Keratinocyte (primary cell): ENCODE measurements around the gene PRSS8. TPM values are rescaled to one million over a fixed set of nuclear protein-coding genes. Genes with fewer than 3 reads are reported as not detected.
"Not testable (repeated sequence)": the region's sequence is repeated elsewhere in the genome, so short reads cannot be mapped to it uniquely, and the experiment has no call there.

ENCODE experiments used
- DNase-seq: peaks from one replicate; pipeline ENCODE4 v3.0.0-alpha.2; 2011; ENCODE audit warnings: low read depth, missing footprints, low spot score
- FAIRE-seq: peaks from 2 replicates; lab custom pipeline; 2011; peaks lifted over from hg19 to GRCh38; lab: Jason Lieb, UNC
- H2AFZ ChIP-seq: 2 replicates; pipeline ENCODE4 v1.6.0; 2012; ENCODE audit warnings: low read length, control low read depth, inconsistent platforms; ENCODE audit not compliant: control insufficient read depth
- H3K27ac ChIP-seq: 2 replicates; pipeline ENCODE4 v1.5.1; 2011; ENCODE audit warnings: low read length; ENCODE audit not compliant: control insufficient read depth, insufficient read depth
- H3K27me3 ChIP-seq: 3 replicates; pipeline ENCODE4 v1.6.0; 2011; ENCODE audit warnings: low read length; ENCODE audit not compliant: control insufficient read depth, insufficient read depth; ENCODE audit errors: extremely low read depth
- H3K36me3 ChIP-seq, 2 experiments: 2 replicates in 1 of 2; 3 replicates in 1 of 2; pipeline ENCODE4 v1.5.1; 2011; ENCODE audit warnings: low read length in 2 of 2, mild to moderate bottlenecking in 1 of 2; ENCODE audit not compliant: control insufficient read depth in 2 of 2, insufficient read depth in 2 of 2; ENCODE audit errors: extremely low read depth in 1 of 2
- H3K4me1 ChIP-seq: 3 replicates; pipeline ENCODE4 v1.5.1; 2011; ENCODE audit warnings: low read length; ENCODE audit not compliant: control insufficient read depth, insufficient read depth; ENCODE audit errors: extremely low read depth
- H3K4me2 ChIP-seq: 3 replicates; pipeline ENCODE4 v1.6.0; 2011; ENCODE audit warnings: low read depth, low read length; ENCODE audit not compliant: control insufficient read depth, insufficient read depth; ENCODE audit errors: extremely low read depth
- H3K4me3 ChIP-seq, 3 experiments: fragments of 200-600 bp in 1 of 3; sonication (generic) in 1 of 3; 2 replicates in 2 of 3; 3 replicates in 1 of 3; pipeline ENCODE4 v1.5.1; 2011 to 2016; ENCODE audit warnings: low read length in 3 of 3, mild to moderate bottlenecking in 3 of 3, control low read depth in 2 of 3, inconsistent platforms in 1 of 3, low read depth in 1 of 3, mixed read lengths in 1 of 3, mixed run types in 1 of 3, moderate library complexity in 1 of 3; ENCODE audit not compliant: control insufficient read depth in 2 of 3, insufficient read depth in 2 of 3; ENCODE audit errors: extremely low read depth in 1 of 3
- H3K79me2 ChIP-seq: 2 replicates; pipeline ENCODE4 v1.6.0; 2012; ENCODE audit warnings: low read length; ENCODE audit not compliant: control insufficient read depth, insufficient read depth
- H3K9ac ChIP-seq: 3 replicates; pipeline ENCODE4 v1.6.0; 2011; ENCODE audit warnings: low read length; ENCODE audit not compliant: control insufficient read depth, insufficient read depth; ENCODE audit errors: extremely low read depth
- H3K9me1 ChIP-seq: 3 replicates; pipeline ENCODE4 v1.6.0; 2011; ENCODE audit warnings: low read length; ENCODE audit not compliant: control insufficient read depth, insufficient read depth; ENCODE audit errors: extremely low read depth
- H3K9me3 ChIP-seq: 2 replicates; pipeline ENCODE4 v1.5.1; 2012; ENCODE audit warnings: low read depth, low read length; ENCODE audit not compliant: control insufficient read depth
- H4K20me1 ChIP-seq: 3 replicates; pipeline ENCODE4 v1.6.0; 2011; ENCODE audit warnings: low read length; ENCODE audit not compliant: control insufficient read depth, insufficient read depth; ENCODE audit errors: extremely low read depth
- CTCF ChIP-seq, 3 experiments: IDR thresholded peaks in 1 of 3; conservative IDR thresholded peaks in 1 of 3; optimal IDR thresholded peaks in 1 of 3; 2 replicates in 2 of 3; 3 replicates in 1 of 3; pipeline versions ENCODE3 to v1.5.1; 2011; ENCODE audit warnings: low read length in 3 of 3, mild to moderate bottlenecking in 3 of 3, moderate library complexity in 2 of 3, control low read depth in 1 of 3, inconsistent platforms in 1 of 3; ENCODE audit not compliant: insufficient read depth in 2 of 3; ENCODE audit errors: extremely low read depth in 1 of 3
- EZH2 ChIP-seq: IDR thresholded peaks from one replicate; pipeline ENCODE4 v1.6.1; 2012; ENCODE audit warnings: inconsistent platforms, mild to moderate bottlenecking, low read length, moderate library complexity
- dilution Hi-C: fragments of 300-500 bp; cut with MboI; formaldehyde crosslinking; loops from one replicate; pipeline ENCODE4 v1.7.0; 2020; ENCODE audit warnings: low sequenced_read_pairs; ENCODE audit not compliant: extremely low pct_ligation_motif_present
- polyA plus RNA-seq, 5 experiments: library from polyadenylated mRNA; depleted of rRNA in 3 of 5; stranded (reverse) in 3 of 5; stranded (forward) in 1 of 5; unstranded in 1 of 5; fragments of >200 nt; gene quantifications; 1 replicate in 1 of 5; 2 replicates in 3 of 5; 3 replicates in 1 of 5; pipeline versions ENCODE4 v1.2.1 to v1.2.3, GENCODE V29; 2011 to 2012; ENCODE audit warnings: missing spikeins in 2 of 5, low read depth in 1 of 5, low replicate concordance in 1 of 5

Gene PRSS8
- polyA plus RNA-seq, 1 donor (not counting 4 experiments of a cell fraction or from before 2014, with no cell fraction given): 31.2 TPM

DNA sequence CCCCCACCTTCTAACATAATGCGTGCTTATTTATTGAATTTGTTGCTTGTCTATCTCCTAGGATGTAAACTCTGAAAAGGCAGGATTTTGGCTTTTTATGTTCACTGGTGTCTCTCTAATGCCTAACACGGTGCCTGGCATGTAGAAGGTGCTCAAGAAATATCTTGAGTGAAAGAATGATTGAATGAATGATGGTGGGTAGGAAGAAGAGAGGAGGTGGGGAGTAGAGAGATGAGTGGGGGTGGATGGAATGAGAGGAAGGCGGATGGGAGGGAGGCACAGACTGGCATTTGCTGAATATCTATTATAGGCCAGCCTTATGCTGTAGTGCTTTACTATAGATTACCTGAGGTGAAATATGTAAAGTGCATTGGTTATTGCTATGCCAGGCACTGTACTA lies 12.0 kb upstream of the PRSS8 start:
- dilution Hi-C loops: no loop called here
- no peak for TF ChIP-seq CTCF (optimal IDR thresholded peaks at IDR 0.05 in 1 of 3, IDR thresholded peaks at IDR 0.05 in 1 of 3, conservative IDR thresholded peaks at IDR 0.05 in 1 of 3; ENCODE audit: extremely low read depth in 1 of 3, insufficient read depth in 2 of 3, low read length in 3 of 3)
- no peak for TF ChIP-seq EZH2
- Histone ChIP-seq H2AFZ (no peak overlapping the region), H4K20me1 (no peaks in the 10 kb centered on the region), H3K4me2 (peak overlapping the region; percentile 61), H3K9ac (no peak overlapping the region), H3K9me1 (no peaks in the 10 kb centered on the region), H3K27ac (no peak overlapping the region), H3K9me3 (no peaks in the 10 kb centered on the region), H3K36me3 (no peaks in the 10 kb centered on the region), H3K79me2 (no peaks in the 10 kb centered on the region), H3K4me1 (peaks cover 7% of the 10 kb centered on the region), H3K4me3 (no peak overlapping the region), H3K27me3 (no peaks in the 10 kb centered on the region)
- DNase-seq (no peak), FAIRE-seq (no peak)

DNA sequence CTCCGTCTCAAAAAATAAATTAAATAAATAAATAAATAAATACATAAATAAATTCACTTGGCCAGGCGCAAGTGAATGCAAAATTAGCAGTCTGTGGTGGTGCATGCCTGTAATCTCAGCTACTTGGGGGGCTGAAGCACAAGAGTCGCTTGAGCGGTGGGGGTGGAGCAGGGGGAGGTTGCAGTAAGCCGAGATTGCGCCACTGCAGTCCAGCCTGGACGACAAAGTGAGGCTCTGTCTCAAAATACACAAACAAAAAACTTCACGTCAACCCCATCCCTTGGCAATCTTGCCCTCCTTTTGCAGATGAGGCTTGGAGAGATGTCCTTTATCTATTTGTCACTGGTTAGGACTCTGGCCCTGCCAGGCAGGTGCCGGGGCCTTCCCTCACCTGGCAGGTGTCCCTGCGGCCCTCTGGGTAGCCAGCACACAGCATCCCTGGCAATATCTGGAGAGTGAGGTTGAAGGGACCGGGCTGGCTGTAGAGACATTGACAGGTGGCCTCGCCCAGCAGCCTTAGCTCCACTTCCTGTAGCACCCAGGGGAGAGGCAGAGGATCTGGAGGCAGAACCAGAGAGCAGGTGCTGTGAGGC lies 10.0 kb upstream of the PRSS8 start:
- Histone ChIP-seq H4K20me1 (no peaks in the 10 kb centered on the region), H3K36me3 (no peaks in the 10 kb centered on the region), H3K4me1 (peaks cover 21% of the 10 kb centered on the region), H3K27me3 (no peaks in the 10 kb centered on the region), H2AFZ (no peak overlapping the region), H3K9me3 (no peaks in the 10 kb centered on the region), H3K79me2 (no peaks in the 10 kb centered on the region), H3K9ac (no peak overlapping the region), H3K4me2 (no peak overlapping the region), H3K27ac (no peak overlapping the region), H3K4me3 (no peak overlapping the region), H3K9me1 (no peaks in the 10 kb centered on the region)
- no peak for DNase-seq
- dilution Hi-C loops: no loop called here
- TF ChIP-seq CTCF (optimal IDR thresholded peaks at IDR 0.05 in 1 of 3, IDR thresholded peaks at IDR 0.05 in 1 of 3, conservative IDR thresholded peaks at IDR 0.05 in 1 of 3; ENCODE audit: extremely low read depth in 1 of 3, insufficient read depth in 2 of 3, low read length in 3 of 3) (no peak), EZH2 (no peak)
- FAIRE-seq: no peak

- H3K27me3 ChIP-seq, H3K79me2 ChIP-seq, H3K9ac ChIP-seq, H4K20me1 ChIP-seq, H3K27ac ChIP-seq, H3K9me3 ChIP-seq, H3K36me3 ChIP-seq, DNase-seq, H2AFZ ChIP-seq, FAIRE-seq, H3K4me3 ChIP-seq, H3K9me1 ChIP-seq, H3K4me2 ChIP-seq, dilution Hi-C loops: not testable (repeated sequence)
- peaks cover 25% of the 10 kb centered on the region for H3K4me1 ChIP-seq
These were observed 8.9 kb upstream of the PRSS8 start for GRCh38 chr16:31144418-31144817.
